Measurements from ENCODE around the gene BAZ1A.

The BAZ1A gene

GRCh38 chr14:34875031-34875922, at the start of gene BAZ1A:
BAZ1A (minus strand) TSS chr14:34875360; CDS start chr14:34874604, 756 bp downstream.
- TF ChIP-seq CTCF (conservative IDR thresholded peaks at IDR 0.05; ENCODE audit: low read depth, low read length) = no peak
- H3K4me3 ChIP-seq (ENCODE audit: low read depth, low read length) = peak within 1 kb of the TSS; percentile 81

GRCh38 chr14:34920339-34920738, 45.2 kb upstream of the BAZ1A start:
- TF ChIP-seq CTCF (conservative IDR thresholded peaks at IDR 0.05; ENCODE audit: low read depth, low read length) = no peak
- H3K4me3 ChIP-seq (ENCODE audit: low read depth, low read length) = no peak overlapping the region

More at GRCh38 chr14:34875031-34875922, at the start of gene BAZ1A:
- peak; percentile 94 for DNase-seq (ENCODE audit: low read depth)

GRCh38 chr14:34913619-34914018, 38.5 kb upstream of the BAZ1A start:
- TF ChIP-seq CTCF (conservative IDR thresholded peaks at IDR 0.05; ENCODE audit: low read depth, low read length) = no peak
- DNase-seq (ENCODE audit: low read depth) = no peak

More at GRCh38 chr14:34920339-34920738, 45.2 kb upstream of the BAZ1A start:
- peak; percentile 39 for DNase-seq (ENCODE audit: low read depth)

GRCh38 chr14:34912966-34913365, 37.8 kb upstream of the BAZ1A start:
- no peak for TF ChIP-seq CTCF (conservative IDR thresholded peaks at IDR 0.05; ENCODE audit: low read depth, low read length)
- no peak overlapping the region for H3K4me3 ChIP-seq (ENCODE audit: low read depth, low read length)
- DNase-seq (ENCODE audit: low read depth) = no peak

More at GRCh38 chr14:34913619-34914018, 38.5 kb upstream of the BAZ1A start:
- H3K4me3 ChIP-seq (ENCODE audit: low read depth, low read length) = no peak overlapping the region

- peak; percentile 22 for TF ChIP-seq CTCF (conservative IDR thresholded peaks at IDR 0.05; ENCODE audit: low read depth, low read length)
- peak; percentile 18 for DNase-seq (ENCODE audit: low read depth)
- H3K4me3 ChIP-seq (ENCODE audit: low read depth, low read length) = no peak overlapping the region
Observed at GRCh38 chr14:34912182-34912581, 37.0 kb upstream of the BAZ1A start.

- DNase-seq (ENCODE audit: low read depth) = peak; percentile 86
- no peak for TF ChIP-seq CTCF (conservative IDR thresholded peaks at IDR 0.05; ENCODE audit: low read depth, low read length)
- no peak overlapping the region for H3K4me3 ChIP-seq (ENCODE audit: low read depth, low read length)
Observed at GRCh38 chr14:34911209-34912150, 36.3 kb upstream of the BAZ1A start.

Data from choroid plexus epithelial cell (primary cell).